Cardiac muscle cell (in vitro differentiated cells and primary cell): ENCODE results near the gene NEUROD6. TPM values are rescaled to one million over a fixed set of nuclear protein-coding genes. Genes with fewer than 3 reads are reported as not detected.

ENCODE experiments used
- DNase-seq, 2 donors: peaks; one replicate each; pipeline versions ENCODE4 v3.0.0 to v3.0.0-alpha.2; 2010 to 2017; ENCODE audit warnings: low read depth in 1 of 2, low spot score in 1 of 2
- H3K27ac ChIP-seq: fragments of 200-600 bp; sonication (generic); 2 replicates; pipeline ENCODE4 v1.5.1; 2016
- H3K27me3 ChIP-seq: fragments of 200-600 bp; sonication (generic); 2 replicates; pipeline ENCODE4 v1.6.0; 2016; ENCODE audit warnings: control low read depth
- H3K36me3 ChIP-seq: fragments of 200-600 bp; sonication (generic); 2 replicates; pipeline ENCODE4 v1.5.1; 2016; ENCODE audit warnings: control low read depth
- H3K4me1 ChIP-seq: fragments of 200-600 bp; sonication (generic); 2 replicates; pipeline ENCODE4 v1.8.1; 2017; ENCODE audit warnings: low read depth, mild to moderate bottlenecking, mixed run types
- H3K4me3 ChIP-seq: fragments of 200-600 bp; sonication (generic); 2 replicates; pipeline ENCODE4 v1.5.1; 2016; ENCODE audit warnings: mild to moderate bottlenecking
- H3K9me3 ChIP-seq: fragments of 200-600 bp; sonication (generic); 2 replicates; pipeline ENCODE4 v1.5.1; 2017; ENCODE audit warnings: low read depth, mild to moderate bottlenecking, control low read depth
- CTCF ChIP-seq: IDR thresholded peaks from 2 replicates; pipeline ENCODE4 v1.5.1; 2012; ENCODE audit warnings: low read depth, mild to moderate bottlenecking, low read length
- polyA plus RNA-seq: library from polyadenylated mRNA; unstranded; fragments of >200 nt; fragmentation: Nextera tagmentation; extraction: Ambion mirVana; gene quantifications from 2 replicates; pipeline ENCODE4 v1.2.1, GENCODE V29; 2016
- total RNA-seq: library from RNA; depleted of rRNA; stranded (reverse); fragments of >200 nt; gene quantifications from 2 replicates; pipeline ENCODE4 v1.2.3, GENCODE V29; 2016

The NEUROD6 gene
- total and polyA plus RNA-seq, 2 experiments from 2014 or later: not detected

DNA sequence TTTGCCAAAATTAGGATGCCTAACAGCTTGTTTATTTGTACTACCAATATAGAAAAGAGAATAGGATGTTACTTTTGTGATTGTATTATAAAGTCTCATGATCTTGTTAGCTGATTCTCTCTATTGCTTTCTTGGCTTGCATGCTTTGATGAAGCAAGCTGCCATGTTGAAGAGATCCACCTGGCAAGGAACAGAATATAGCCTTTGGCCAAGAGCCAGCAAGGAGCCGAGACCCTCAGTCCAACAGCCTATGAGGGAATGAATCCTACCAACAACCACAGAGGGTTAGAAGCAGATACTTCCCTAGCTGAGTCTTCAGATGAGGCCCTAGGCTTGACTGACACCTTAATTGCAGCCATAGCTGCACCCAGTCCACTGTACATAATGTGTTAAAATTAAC is 41.2 kb downstream of the NEUROD6 start:
- H3K4me3 ChIP-seq: no peak overlapping the region
- H3K9me3 ChIP-seq: no peaks in the 10 kb centered on the region
- H3K27me3 ChIP-seq: no peaks in the 10 kb centered on the region
- H3K36me3 ChIP-seq: no peaks in the 10 kb centered on the region
- no peaks in the 10 kb centered on the region for H3K4me1 ChIP-seq
- TF ChIP-seq CTCF: no peak
- no peak overlapping the region for H3K27ac ChIP-seq
- DNase-seq: no peak

DNA sequence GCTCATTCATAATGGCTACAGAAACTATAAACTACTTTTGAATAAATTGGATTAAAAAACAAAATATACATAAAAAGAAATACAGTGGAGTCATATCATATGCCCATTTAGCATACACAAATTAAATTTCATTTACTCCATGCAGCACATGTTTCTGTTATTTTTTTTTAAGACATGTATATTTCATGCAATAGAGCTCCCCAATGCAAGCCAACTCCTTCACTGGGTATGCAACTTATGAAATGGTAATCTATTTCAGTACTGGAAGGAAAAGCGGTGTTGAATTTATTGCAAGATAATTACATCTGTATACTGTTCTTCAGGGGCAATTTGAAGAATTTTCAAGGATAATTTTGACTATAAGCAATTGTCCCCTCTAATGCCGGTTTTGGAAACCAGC is 49.9 kb downstream of the NEUROD6 start:
- Histone ChIP-seq H3K27ac (no peak overlapping the region), H3K27me3 (no peaks in the 10 kb centered on the region), H3K4me3 (no peak overlapping the region), H3K9me3 (no peaks in the 10 kb centered on the region), H3K4me1 (no peaks in the 10 kb centered on the region), H3K36me3 (no peaks in the 10 kb centered on the region)
- DNase-seq: no peak
- no peak for TF ChIP-seq CTCF

Other genes starting within 250 kb of the NEUROD6 start
- not detected in 2 replicates for gene ITPRID1, start 173.4 kb upstream of the NEUROD6 start, total RNA-seq
- not detected in 2 replicates for gene ITPRID1, start 173.4 kb upstream of the NEUROD6 start, polyA plus RNA-seq